HepG2 (cell line): ENCODE measurements around the gene SNX15. TPM values are rescaled to one million over a fixed set of nuclear protein-coding genes. Genes with fewer than 3 reads are reported as not detected.

Experiments
- CBX1 ChIP-seq: IDR thresholded peaks from one replicate; pipeline ENCODE4 v1.6.1; 2016; ENCODE audit warnings: antibody characterized with exemption, low read depth
- CC2D1A ChIP-seq: sonication (generic); formaldehyde crosslinking; IDR thresholded peaks from 2 replicates; pipeline ENCODE4 v1.8.1; 2023; ENCODE audit warnings: mild to moderate bottlenecking, missing genetic modification reagents
- FLYWCH1 ChIP-seq: sonication (generic); formaldehyde crosslinking; IDR thresholded peaks from 2 replicates; pipeline ENCODE4 v1.8.1; 2023; ENCODE audit warnings: mild to moderate bottlenecking, missing genetic modification reagents
- GATAD2A ChIP-seq: IDR thresholded peaks from 2 replicates; pipeline ENCODE4 v1.6.1; 2016
- KAT2B ChIP-seq: fragments of 150-350 bp; IDR thresholded peaks from 2 replicates; pipeline ENCODE4 v1.6.1; 2014; ENCODE audit warnings: low read depth, low read length, borderline replicate concordance
- KLF12 ChIP-seq: sonication (generic); formaldehyde crosslinking; IDR thresholded peaks from 2 replicates; pipeline ENCODE4 v1.4.0; 2020; ENCODE audit warnings: missing genetic modification reagents, borderline replicate concordance
- MED1 ChIP-seq: sonication (generic); formaldehyde crosslinking; IDR thresholded peaks from 2 replicates; pipeline ENCODE4 v1.4.0; 2020; ENCODE audit warnings: missing genetic modification reagents
- MXI1 ChIP-seq: IDR thresholded peaks from 3 replicates; pipeline ENCODE4 v1.6.1; 2012; ENCODE audit warnings: low read depth, low read length, inconsistent platforms, borderline replicate concordance
- NAIF1 ChIP-seq: sonication (generic); formaldehyde crosslinking; IDR thresholded peaks from 2 replicates; pipeline ENCODE4 v1.5.0; 2020; ENCODE audit warnings: mild to moderate bottlenecking, missing genetic modification reagents, borderline replicate concordance
- POGZ ChIP-seq: sonication (generic); formaldehyde crosslinking; IDR thresholded peaks from 2 replicates; pipeline ENCODE4 v1.4.0; 2020; ENCODE audit warnings: mild to moderate bottlenecking, missing genetic modification reagents
- POLR2AphosphoS2 ChIP-seq: IDR thresholded peaks from 2 replicates; pipeline ENCODE4 v1.6.1; 2011; ENCODE audit warnings: low read depth, low read length, improper control_type of control experiment
- RFX5 ChIP-seq: IDR thresholded peaks from 2 replicates; pipeline ENCODE4 v1.6.1; 2011; ENCODE audit warnings: low read depth, low read length, improper control_type of control experiment
- SIN3B ChIP-seq: fragments of 150-350 bp; IDR thresholded peaks from 2 replicates; pipeline ENCODE4 v1.6.1; 2014; ENCODE audit warnings: low read length
- THAP11 ChIP-seq: IDR thresholded peaks from 2 replicates; pipeline ENCODE4 v1.6.1; 2016; ENCODE audit warnings: missing biosample characterization, missing genetic modification reagents
- U2AF1 ChIP-seq: fragments of 200-400 bp; formaldehyde crosslinking; optimal IDR thresholded peaks from 2 replicates; pipeline ENCODE3; 2017; ENCODE audit warnings: mild to moderate bottlenecking, low read depth, low read length
- USF2 ChIP-seq, 2 experiments: sonication (generic) in 1 of 2; formaldehyde crosslinking in 1 of 2; IDR thresholded peaks; 2 replicates each; pipeline versions ENCODE4 v1.5.1 to v1.6.1; 2011 to 2020; ENCODE audit warnings: borderline replicate concordance in 1 of 2, low read depth in 1 of 2, low read length in 1 of 2, mild to moderate bottlenecking in 1 of 2, missing genetic modification reagents in 1 of 2, moderate library complexity in 1 of 2
- ZBTB3 ChIP-seq: sonication (generic); formaldehyde crosslinking; IDR thresholded peaks from 2 replicates; pipeline ENCODE4 v1.4.0; 2020; ENCODE audit warnings: low read depth, mild to moderate bottlenecking, moderate library complexity, missing genetic modification reagents, borderline replicate concordance
- ZGPAT ChIP-seq: IDR thresholded peaks from 2 replicates; pipeline ENCODE4 v1.6.1; 2016; ENCODE audit warnings: mild to moderate bottlenecking
- ZMAT5 ChIP-seq: sonication (generic); formaldehyde crosslinking; IDR thresholded peaks from 2 replicates; pipeline ENCODE4 v1.5.0; 2020; ENCODE audit warnings: mild to moderate bottlenecking, low read depth, missing genetic modification reagents, borderline replicate concordance
- ZNF101 ChIP-seq: sonication (generic); formaldehyde crosslinking; IDR thresholded peaks from 2 replicates; pipeline ENCODE4 v1.4.0; 2020; ENCODE audit warnings: mild to moderate bottlenecking, low read depth, missing genetic modification reagents, borderline replicate concordance
- ZNF18 ChIP-seq: sonication (generic); formaldehyde crosslinking; IDR thresholded peaks from 2 replicates; pipeline ENCODE4 v1.8.0; 2022; ENCODE audit warnings: mild to moderate bottlenecking, missing genetic modification reagents; ENCODE audit not compliant: insufficient replicate concordance
- ZNF274 ChIP-seq: sonication (generic); formaldehyde crosslinking; IDR thresholded peaks from 2 replicates; pipeline ENCODE4 v1.5.1; 2020; ENCODE audit warnings: mild to moderate bottlenecking, missing genetic modification reagents
- ZNF326 ChIP-seq: sonication (generic); formaldehyde crosslinking; IDR thresholded peaks from 2 replicates; pipeline ENCODE4 v1.4.0; 2020; ENCODE audit warnings: missing genetic modification reagents, borderline replicate concordance
- ZNF331 ChIP-seq: sonication (generic); formaldehyde crosslinking; IDR thresholded peaks from 2 replicates; pipeline ENCODE4 v1.4.0; 2020; ENCODE audit warnings: missing genetic modification reagents
- ZNF816 ChIP-seq: sonication (generic); formaldehyde crosslinking; IDR thresholded peaks from 2 replicates; pipeline ENCODE4 v1.8.0; 2022; ENCODE audit warnings: missing genetic modification reagents, mild to moderate bottlenecking, borderline replicate concordance
- polyA plus RNA-seq, 8 experiments: library from polyadenylated mRNA; depleted of rRNA in 3 of 8; stranded (reverse) in 7 of 8; unstranded in 1 of 8; fragments of >200 nt; fragmentation: Illumina TruSeq in 4 of 8; extraction: Trizol in 4 of 8; gene quantifications; 2 replicates each; pipeline versions ENCODE4 v1.2.1 to v1.2.3, GENCODE V29; 2011 to 2016; ENCODE audit warnings: low read depth in 4 of 8, missing spikeins in 1 of 8, mixed read lengths in 1 of 8; ENCODE audit not compliant: insufficient read depth in 1 of 8
- total RNA-seq, 5 experiments: library from RNA; depleted of rRNA; stranded (reverse); fragments of >200 nt; fragmentation: Illumina TruSeq; extraction: Trizol; gene quantifications; 2 replicates each; pipeline ENCODE4 v1.2.3, GENCODE V29; 2016; ENCODE audit warnings: low read depth in 1 of 5

SNX15 gene
- total and polyA plus RNA-seq, 2 of the 13 experiments (the other 11 are each of a cell fraction or from before 2014, with no cell fraction given), result 19.1 to 22.6 TPM

GRCh38 chr11:65013888-65014725 lies 13.1 kb upstream of the SNX15 start, which contains the start of gene ARL2 (continued):
- TF ChIP-seq ZNF274, result no peak
- TF ChIP-seq THAP11 (CRISPR knock-in tag), result peak; percentile 77
- TF ChIP-seq ZNF101 (CRISPR knock-in tag), result peak; percentile 69; the same call in 1 of the 2 replicates
- TF ChIP-seq POGZ, result peak; percentile 86
- no peak for TF ChIP-seq U2AF1
- TF ChIP-seq RFX5, result no peak
- peak; percentile 89 for TF ChIP-seq ZNF18 (CRISPR knock-in tag)
- TF ChIP-seq ZBTB3 (CRISPR knock-in tag), result peak; percentile 48; the same call in 1 of the 2 replicates
- TF ChIP-seq ZNF326 (CRISPR knock-in tag), result no peak
- TF ChIP-seq KLF12, result 0 out of 2 replicates have a peak, but pooled peaks have one; percentile 48
- no peak for TF ChIP-seq KAT2B
- TF ChIP-seq GATAD2A (CRISPR knock-in tag), result no peak; the same call in 1 of the 2 replicates
- TF ChIP-seq USF2 (IDR thresholded peaks at IDR 0.05; ENCODE audit: low read depth, low read length), result peak; percentile 87
- TF ChIP-seq USF2 (CRISPR knock-in tag; IDR thresholded peaks at IDR 0.05; ENCODE audit: borderline replicate concordance), result peak; percentile 99
- peak; percentile 75 for TF ChIP-seq ZGPAT
- no peak for TF ChIP-seq ZNF331 (CRISPR knock-in tag)
- TF ChIP-seq SIN3B, result no peak
- no peak; the same call in 1 of the 2 replicates for TF ChIP-seq ZNF816 (CRISPR knock-in tag)
- no peak for TF ChIP-seq FLYWCH1 (CRISPR knock-in tag)
- TF ChIP-seq CC2D1A (CRISPR knock-in tag), result no peak
- no peak for TF ChIP-seq ZMAT5 (CRISPR knock-in tag)
- TF ChIP-seq POLR2AphosphoS2, result no peak
- TF ChIP-seq MXI1, result peak; percentile 68; the same call in 1 of the 3 replicates
- TF ChIP-seq NAIF1 (CRISPR knock-in tag), result no peak
- TF ChIP-seq MED1 (CRISPR knock-in tag), result peak; percentile 64
- peak; percentile 49 for TF ChIP-seq CBX1
